ENCODE data around the gene SLC25A28. TPM values are rescaled to one million over a fixed set of nuclear protein-coding genes. Genes with fewer than 3 reads are reported as not detected.

SLC25A28 gene
- polyA plus RNA-seq, 1 donor from 2014 or later = 79.9 TPM

GRCh38 chr10:99623919-99624318 is 3.7 kb upstream of the SLC25A28 start:
- Histone ChIP-seq H3K79me2 (replicated peaks; ENCODE audit: insufficient read depth, low read length) (peaks cover 9% of the 10 kb centered on the region), H3K27ac (ENCODE audit: low read length) (no peak overlapping the region), H3F3A (ENCODE audit: insufficient read depth, low read length, poor library complexity, severe bottlenecking) (no peaks in the 10 kb centered on the region), H4K20me1 (ENCODE audit: insufficient read depth) (no peaks in the 10 kb centered on the region), H3K36me3 (ENCODE audit: insufficient read depth, low read length) (no peaks in the 10 kb centered on the region), H2AFZ (ENCODE audit: low read depth, low read length) (no peak overlapping the region), H3K27me3 (ENCODE audit: insufficient read depth, low read depth, low read length) (no peaks in the 10 kb centered on the region), H3K4me2 (ENCODE audit: low read length) (no peak overlapping the region), H3K9me3 (ENCODE audit: low read length) (no peaks in the 10 kb centered on the region), H3K9ac (ENCODE audit: low read length) (no peak overlapping the region), H3K4me3 (ENCODE audit: low read length) (no peak overlapping the region), H3K9me2 (ENCODE audit: insufficient read depth, low read length) (no peaks in the 10 kb centered on the region)
- TF ChIP-seq EZH2 (IDR thresholded peaks at IDR 0.05; ENCODE audit: borderline replicate concordance, insufficient read depth, low read length, poor library complexity, severe bottlenecking) (no peak), TAF1 (IDR thresholded peaks at IDR 0.05; ENCODE audit: low read depth) (no peak)

- peak overlapping the region; percentile 90 for H3K9ac ChIP-seq (ENCODE audit: low read length)
- H3K4me3 ChIP-seq (ENCODE audit: low read length) = peak overlapping the region; percentile 84
- H3K9me2 ChIP-seq (ENCODE audit: insufficient read depth, low read length) = no peaks in the 10 kb centered on the region
- TF ChIP-seq SMC3 (conservative IDR thresholded peaks at IDR 0.05; ENCODE audit: poor library complexity) (no peak), REST (IDR thresholded peaks at IDR 0.05; ENCODE audit: borderline replicate concordance) (no peak), POLR2AphosphoS5 (IDR thresholded peaks at IDR 0.05) (no peak), RAD21 (conservative IDR thresholded peaks at IDR 0.05) (no peak), CTCF (IDR thresholded peaks at IDR 0.05; ENCODE audit: poor library complexity, severe bottlenecking) (no peak), TAF1 (IDR thresholded peaks at IDR 0.05; ENCODE audit: low read depth) (no peak), EZH2 (IDR thresholded peaks at IDR 0.05; ENCODE audit: borderline replicate concordance, insufficient read depth, low read length, poor library complexity, severe bottlenecking) (no peak), MXI1 (conservative IDR thresholded peaks at IDR 0.05; ENCODE audit: poor library complexity, severe bottlenecking) (no peak), EP300 (conservative IDR thresholded peaks at IDR 0.05; ENCODE audit: poor library complexity, severe bottlenecking) (no peak)
- peaks cover 21% of the 10 kb centered on the region for H3K79me2 ChIP-seq (replicated peaks; ENCODE audit: insufficient read depth, low read length)
- H3K27me3 ChIP-seq (ENCODE audit: insufficient read depth, low read depth, low read length) = no peaks in the 10 kb centered on the region
- no peaks in the 10 kb centered on the region for H4K20me1 ChIP-seq (ENCODE audit: insufficient read depth)
- no peaks in the 10 kb centered on the region for H3F3A ChIP-seq (ENCODE audit: insufficient read depth, low read length, poor library complexity, severe bottlenecking)
- H3K9me3 ChIP-seq (ENCODE audit: low read length) = no peaks in the 10 kb centered on the region
- no peaks in the 10 kb centered on the region for H3K36me3 ChIP-seq (ENCODE audit: insufficient read depth, low read length)
- H3K27ac ChIP-seq (ENCODE audit: low read length) = peak overlapping the region; percentile 85
- peak overlapping the region; percentile 97 for H2AFZ ChIP-seq (ENCODE audit: low read depth, low read length)
- H3K4me2 ChIP-seq (ENCODE audit: low read length) = peak overlapping the region; percentile 88
Observed at GRCh38 chr10:99621454-99622251, 1.4 kb upstream of the SLC25A28 start.

All from neural cell (in vitro differentiated cells).